Central memory CD8-positive, alpha-beta T cell (primary cell): ENCODE measurements around the gene CCDC40.

ENCODE experiments used
- ATAC-seq: fragments of 150-1000 bp; cut with Tn5 transposase; replicated peaks from 2 replicates; pipeline ENCODE4 v1.10.0; 2022; ENCODE audit warnings: mild to moderate bottlenecking, moderate FRiP score, moderate number of reproducible peaks; ENCODE audit not compliant: poor library complexity, severe bottlenecking; ENCODE audit errors: extremely low read depth
- DNase-seq, 2 donors: peaks; one replicate each; pipeline ENCODE4 v3.0.0; 2021; ENCODE audit warnings: low spot score in 2 of 2
- H3K27ac Mint-ChIP-seq: one replicate; pipeline ENCODE4 v1.8.0; 2022; ENCODE audit warnings: low read depth, mild to moderate bottlenecking, moderate library complexity, mixed read lengths
- H3K27me3 Mint-ChIP-seq: one replicate; pipeline ENCODE4 v1.8.0; 2022; ENCODE audit warnings: mixed read lengths
- H3K36me3 Mint-ChIP-seq: one replicate; pipeline ENCODE4 v1.8.0; 2022; ENCODE audit warnings: mild to moderate bottlenecking, moderate library complexity, mixed read lengths; ENCODE audit not compliant: insufficient read depth
- H3K4me1 Mint-ChIP-seq: one replicate; pipeline ENCODE4 v1.8.0; 2022; ENCODE audit warnings: mixed read lengths
- H3K4me3 Mint-ChIP-seq: one replicate; pipeline ENCODE4 v1.8.0; 2022; ENCODE audit warnings: mild to moderate bottlenecking, moderate library complexity, mixed read lengths
- H3K9me3 Mint-ChIP-seq: one replicate; pipeline ENCODE4 v1.8.0; 2022; ENCODE audit warnings: mixed read lengths

Gene CCDC40

DNA sequence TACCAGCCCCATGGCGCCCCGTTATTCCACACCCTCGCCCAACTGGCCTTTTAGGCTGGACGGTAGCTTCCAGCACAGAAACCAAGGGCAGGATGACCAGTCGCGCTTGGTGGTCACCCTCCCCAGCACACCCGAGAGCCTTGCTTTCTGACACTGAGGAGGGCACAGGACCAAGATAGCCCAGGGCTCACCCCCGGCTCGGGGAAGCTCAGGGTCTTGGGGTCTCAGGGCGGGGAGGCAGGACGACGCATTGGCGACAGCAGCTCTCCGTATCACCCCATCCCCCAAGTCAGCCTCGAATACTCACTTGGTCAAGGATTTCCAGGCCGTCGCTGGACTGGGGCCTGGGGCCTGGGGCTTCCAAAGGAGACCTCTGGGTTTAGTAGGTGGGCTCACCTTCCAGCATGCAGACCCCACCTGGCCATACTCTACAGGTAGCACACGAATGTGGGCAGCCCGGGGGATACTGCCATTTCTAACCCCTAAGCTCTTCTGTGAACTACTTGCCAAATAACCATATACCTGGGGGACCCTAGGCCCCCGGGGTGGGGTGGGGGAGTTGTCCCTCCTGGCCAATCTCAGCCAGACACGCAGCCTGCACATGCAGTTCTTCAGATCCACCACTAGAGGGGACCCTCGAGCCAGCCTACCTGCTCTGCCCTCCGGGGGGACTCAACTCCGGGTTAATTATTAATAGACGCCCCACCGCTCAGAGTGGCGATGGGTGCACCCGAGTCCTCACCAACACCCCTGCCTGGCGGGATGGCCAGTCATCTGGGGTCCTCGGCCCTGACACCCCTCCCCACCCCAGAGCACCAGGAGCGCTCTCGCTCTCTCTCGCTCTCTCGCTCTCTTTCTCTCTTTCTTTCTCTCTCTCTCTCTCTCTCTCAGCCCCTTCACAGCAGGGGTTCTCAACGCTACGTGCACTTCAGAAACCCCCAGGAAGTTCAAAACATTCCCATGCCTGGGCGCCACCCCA, 30.8 kb upstream of the CCDC40 start:
- H3K27me3 Mint-ChIP-seq: no peaks in the 10 kb centered on the region
- peak overlapping the region; percentile 38 for H3K4me3 Mint-ChIP-seq
- ATAC-seq (no peak), DNase-seq (peak; percentile 46 to 56)
- peaks cover 15% of the 10 kb centered on the region for H3K4me1 Mint-ChIP-seq
- no peak overlapping the region for H3K27ac Mint-ChIP-seq
- H3K9me3 Mint-ChIP-seq: no peaks in the 10 kb centered on the region
- H3K36me3 Mint-ChIP-seq: no peaks in the 10 kb centered on the region

DNA sequence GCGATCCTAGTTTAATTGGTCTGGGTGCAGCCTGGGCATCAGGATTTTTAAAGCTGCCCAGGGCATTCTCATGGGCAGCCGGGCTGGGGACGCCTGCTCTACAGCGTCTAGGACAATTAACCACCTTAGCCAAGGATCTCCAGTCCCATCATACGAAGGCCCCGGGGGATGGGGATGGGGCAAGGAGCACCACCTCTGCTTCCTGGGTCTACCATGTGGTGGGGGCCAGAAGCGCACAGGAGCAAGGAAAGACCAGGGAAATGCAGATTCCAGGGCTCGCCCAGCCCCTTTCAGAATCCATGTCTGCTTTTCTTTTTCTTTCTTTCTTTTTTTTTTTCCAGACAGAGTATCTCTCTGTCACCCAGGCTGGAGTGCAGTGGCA, 30.1 kb upstream of the CCDC40 start:
- Mint-ChIP-seq H3K4me3 (peak overlapping the region; percentile 38), H3K36me3 (no peaks in the 10 kb centered on the region), H3K9me3 (no peaks in the 10 kb centered on the region), H3K27ac (no peak overlapping the region), H3K4me1 (peaks cover 15% of the 10 kb centered on the region), H3K27me3 (no peaks in the 10 kb centered on the region)
- no peak for DNase-seq
- no peak for ATAC-seq

DNA sequence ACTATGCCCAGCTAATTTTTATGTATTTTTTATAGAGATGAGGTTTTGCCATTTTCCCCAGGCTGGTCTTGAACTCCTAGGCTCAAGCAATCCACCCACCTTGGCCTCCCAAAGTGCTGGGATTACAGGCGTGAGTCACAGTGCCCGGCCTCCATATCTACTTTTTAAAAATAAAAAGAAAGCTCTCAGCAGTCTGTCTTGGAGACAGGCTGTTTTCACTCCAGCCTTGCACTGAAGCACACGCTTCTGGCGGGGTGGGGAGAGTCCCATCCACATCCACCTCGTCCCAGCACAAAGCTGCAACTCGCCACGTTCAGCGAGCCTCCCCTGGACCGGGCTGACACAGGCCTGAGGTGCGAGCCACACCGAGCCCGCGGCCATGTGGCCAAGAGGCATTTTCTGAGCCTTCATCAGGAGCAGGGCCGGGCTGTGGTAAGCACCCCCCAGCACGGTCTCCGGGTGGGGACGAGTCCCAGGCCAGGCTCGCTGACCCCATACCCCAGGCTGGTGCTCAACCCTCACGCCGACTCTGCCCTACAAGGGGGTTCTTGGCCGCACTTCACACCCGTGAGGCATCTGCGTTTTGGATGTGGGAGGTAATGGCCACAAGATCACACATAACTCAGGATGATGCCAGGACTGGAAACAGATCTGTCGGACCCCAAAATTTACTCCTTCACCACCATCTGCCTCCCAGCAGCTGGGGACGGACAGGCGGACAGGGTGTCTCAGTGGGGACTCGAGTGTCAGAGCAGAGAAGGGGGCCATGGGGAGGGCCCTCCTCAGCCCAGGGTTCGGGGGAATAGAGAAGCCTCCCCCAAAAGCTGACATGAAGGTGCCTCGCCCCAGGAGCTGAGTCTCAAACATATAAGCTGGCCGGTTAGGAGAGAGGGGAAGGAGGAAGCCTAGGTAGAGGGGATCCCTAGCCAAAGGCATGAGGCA, 29.4 kb upstream of the CCDC40 start:
- no peak for DNase-seq
- no peak overlapping the region for H3K27ac Mint-ChIP-seq

DNA sequence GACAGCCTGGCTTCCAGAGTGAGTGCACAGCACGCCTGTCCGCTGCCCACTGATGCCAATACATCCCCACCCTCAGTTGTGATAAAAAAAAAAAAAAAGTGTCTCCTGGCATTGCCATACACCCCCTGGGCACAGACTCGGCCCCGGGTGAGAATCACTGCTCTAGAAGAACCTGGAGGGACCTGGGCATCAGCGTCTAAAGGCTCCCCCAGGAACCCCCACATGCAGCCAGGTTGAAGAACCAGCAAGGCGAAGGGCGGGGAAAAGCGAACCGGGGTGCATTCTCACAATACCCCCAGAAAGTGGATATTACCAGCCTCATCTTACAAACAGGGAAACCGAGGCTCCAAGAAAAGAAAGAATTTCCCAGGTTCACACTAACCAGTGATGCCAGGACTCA, 28.5 kb upstream of the CCDC40 start:
- Mint-ChIP-seq H3K9me3 (no peaks in the 10 kb centered on the region), H3K27me3 (no peaks in the 10 kb centered on the region), H3K27ac (no peak overlapping the region), H3K4me1 (peaks cover 15% of the 10 kb centered on the region), H3K4me3 (no peak overlapping the region), H3K36me3 (no peaks in the 10 kb centered on the region)
- DNase-seq (no peak), ATAC-seq (no peak)

More for the DNA sequence above, 29.4 kb upstream of the CCDC40 start:
- Mint-ChIP-seq H3K36me3 (no peaks in the 10 kb centered on the region), H3K4me3 (no peak overlapping the region), H3K4me1 (peaks cover 15% of the 10 kb centered on the region), H3K9me3 (no peaks in the 10 kb centered on the region), H3K27me3 (no peaks in the 10 kb centered on the region)
- ATAC-seq: no peak

DNA sequence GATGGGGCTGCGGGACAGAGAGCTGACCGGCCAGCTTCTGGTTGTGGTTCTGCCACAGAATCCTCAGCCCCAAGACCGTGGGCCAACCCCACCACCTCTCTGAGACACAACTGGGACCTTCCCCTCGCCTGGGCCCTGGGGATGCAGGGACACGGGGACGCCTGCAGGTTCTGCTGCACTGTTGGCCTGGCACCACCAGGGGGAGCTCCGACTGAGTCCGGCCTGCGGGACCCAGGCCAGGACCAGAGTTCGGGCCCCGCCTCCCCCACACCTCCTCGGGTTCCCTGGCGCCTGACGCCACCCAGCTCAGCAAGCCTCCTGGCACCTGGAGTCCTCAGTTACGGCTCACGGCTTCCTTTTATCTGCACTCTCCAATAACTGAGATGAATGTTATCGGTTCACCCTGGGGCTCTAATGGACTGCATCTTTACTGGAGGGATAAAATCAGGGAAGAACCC, 28.0 kb upstream of the CCDC40 start:
- no peak overlapping the region for H3K4me3 Mint-ChIP-seq

DNA sequence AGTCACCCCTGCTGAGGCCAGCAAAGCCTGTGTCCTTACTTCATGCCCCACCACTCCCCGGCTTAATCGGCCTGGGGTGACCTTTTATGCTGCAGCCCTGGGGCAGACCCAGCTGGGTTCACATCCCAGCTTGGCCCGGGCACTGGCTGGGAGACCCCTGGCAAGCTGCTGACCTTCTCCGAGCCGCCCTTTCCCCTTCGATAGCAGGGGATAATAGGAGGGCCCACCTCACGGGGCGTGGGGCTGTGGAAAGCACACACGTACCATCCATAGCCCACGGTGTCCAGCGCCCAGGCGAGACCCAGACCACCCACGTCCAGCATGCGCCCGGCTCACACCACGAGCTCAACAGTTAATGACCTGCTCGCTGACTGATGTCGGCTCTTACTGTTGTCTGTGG, 27.6 kb upstream of the CCDC40 start:
- no peaks in the 10 kb centered on the region for H3K27me3 Mint-ChIP-seq

More for the DNA sequence above, 28.0 kb upstream of the CCDC40 start:
- ATAC-seq (peak; percentile 56), DNase-seq (peak; percentile 49 to 67)
- H3K9me3 Mint-ChIP-seq: no peaks in the 10 kb centered on the region
- no peaks in the 10 kb centered on the region for H3K27me3 Mint-ChIP-seq
- H3K36me3 Mint-ChIP-seq: no peaks in the 10 kb centered on the region
- H3K27ac Mint-ChIP-seq: no peak overlapping the region
- H3K4me1 Mint-ChIP-seq: peaks cover 15% of the 10 kb centered on the region

DNA sequence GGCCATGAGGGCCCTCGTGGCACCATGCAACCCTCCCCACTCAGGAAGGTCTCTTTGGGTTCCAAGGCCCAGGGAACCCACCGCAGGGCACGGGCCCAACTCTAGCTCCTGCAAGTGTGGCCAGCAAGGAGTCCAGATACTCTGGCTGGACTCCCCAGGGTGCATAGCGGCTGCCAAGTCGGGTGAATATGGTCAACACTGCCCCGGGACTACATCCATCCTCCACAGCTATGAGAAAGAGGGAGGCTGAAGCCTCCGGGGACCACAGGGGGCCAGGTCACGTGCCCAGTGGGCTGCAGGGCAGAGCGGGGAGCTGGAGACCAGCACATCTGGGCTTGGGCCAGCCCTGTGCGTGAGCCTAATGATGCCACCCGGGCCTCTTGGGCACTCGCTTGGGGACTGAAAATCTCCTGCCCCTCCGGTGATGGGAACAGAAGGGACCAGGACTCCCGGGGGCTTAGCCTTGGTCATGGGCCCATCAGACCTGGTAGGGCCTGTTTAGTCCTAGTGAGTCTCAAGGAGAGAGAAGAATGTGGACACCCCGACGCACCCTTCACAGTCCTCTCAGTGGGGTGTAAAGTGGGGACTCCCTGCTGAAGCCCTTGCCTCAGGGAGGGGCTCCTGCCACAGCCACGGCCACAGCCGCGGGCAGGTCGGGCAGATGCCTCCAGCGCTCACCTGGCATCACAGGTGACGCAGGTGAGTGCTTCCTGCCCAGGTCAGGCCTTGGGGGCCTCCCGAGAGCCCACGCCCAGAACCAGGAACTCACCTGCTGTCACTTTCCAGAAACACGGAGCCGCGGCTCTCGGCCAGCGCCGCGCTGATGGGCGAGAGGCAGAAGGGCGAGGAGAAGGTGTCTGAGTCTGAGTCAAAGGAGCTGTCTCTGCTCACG, 26.8 kb upstream of the CCDC40 start:
- ATAC-seq (no peak), DNase-seq (no peak)
- H3K4me3 Mint-ChIP-seq: no peak overlapping the region
- no peaks in the 10 kb centered on the region for H3K27me3 Mint-ChIP-seq
- H3K36me3 Mint-ChIP-seq: no peaks in the 10 kb centered on the region
- no peak overlapping the region for H3K27ac Mint-ChIP-seq
- H3K9me3 Mint-ChIP-seq: no peaks in the 10 kb centered on the region
- peaks cover 15% of the 10 kb centered on the region for H3K4me1 Mint-ChIP-seq

More for the DNA sequence above, 27.6 kb upstream of the CCDC40 start:
- ATAC-seq (no peak), DNase-seq (no peak)
- Mint-ChIP-seq H3K36me3 (no peaks in the 10 kb centered on the region), H3K4me1 (peaks cover 15% of the 10 kb centered on the region), H3K4me3 (no peak overlapping the region), H3K27ac (no peak overlapping the region), H3K9me3 (no peaks in the 10 kb centered on the region)

DNA sequence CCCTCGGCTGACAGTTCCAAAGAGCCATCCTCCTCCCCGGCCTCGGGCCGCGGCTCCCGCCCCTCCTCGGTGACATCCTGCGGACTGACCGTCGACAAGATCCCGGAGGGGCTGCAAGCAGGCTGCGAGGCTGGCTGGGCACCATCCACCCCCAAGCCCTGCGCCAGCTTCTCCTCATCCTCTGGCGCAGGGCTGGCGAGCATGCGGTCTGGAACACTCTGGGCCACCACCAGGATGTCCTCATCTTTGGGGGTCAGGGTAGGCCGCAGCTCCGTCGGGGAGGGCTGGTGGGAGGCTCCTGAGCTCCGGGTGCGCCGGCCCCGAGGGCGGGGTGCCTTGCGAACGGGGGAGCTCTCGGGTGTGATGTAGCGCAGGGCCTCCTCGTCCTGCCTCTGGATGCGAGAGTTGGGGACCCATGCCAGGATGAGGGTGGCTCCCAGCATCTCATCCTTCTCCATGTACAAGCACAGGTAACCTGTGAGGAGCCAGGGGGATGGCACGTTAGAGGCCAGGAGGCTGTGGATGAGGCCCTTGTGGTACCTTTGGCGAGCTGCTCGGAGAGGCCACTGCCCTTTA, 26.1 kb upstream of the CCDC40 start:
- ATAC-seq: no peak
- Mint-ChIP-seq H3K27me3 (no peaks in the 10 kb centered on the region), H3K27ac (no peak overlapping the region), H3K36me3 (no peaks in the 10 kb centered on the region), H3K9me3 (no peaks in the 10 kb centered on the region), H3K4me3 (no peak overlapping the region), H3K4me1 (peaks cover 15% of the 10 kb centered on the region)
- DNase-seq: no peak

DNA sequence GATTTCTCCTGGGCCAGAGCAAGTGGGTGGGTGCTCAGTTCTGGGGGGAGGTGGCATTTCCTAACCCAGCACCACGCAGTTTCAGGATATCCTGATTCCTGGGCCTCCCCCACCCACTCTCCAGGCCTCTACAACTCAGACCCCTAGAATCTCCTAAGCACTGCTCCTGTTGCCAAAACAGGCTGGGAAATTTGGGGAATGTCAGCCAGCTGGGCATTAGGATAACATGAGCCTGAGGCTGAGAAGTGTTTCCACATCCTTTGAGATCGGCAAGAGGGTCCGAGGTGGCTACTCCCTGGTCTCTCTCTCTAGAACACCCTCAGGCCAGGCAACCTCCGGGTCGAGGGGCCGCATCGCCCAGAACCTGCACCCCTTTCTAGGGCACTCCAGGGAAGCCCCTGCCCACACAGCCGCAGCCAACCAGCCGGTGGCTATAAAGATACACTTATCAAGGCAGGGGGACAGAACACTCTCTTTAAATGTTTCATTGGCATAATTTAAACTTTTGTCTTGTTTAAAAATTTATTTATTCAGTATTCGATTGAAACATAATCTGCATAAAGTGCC, 24.4 kb upstream of the CCDC40 start:
- no peak overlapping the region for H3K4me3 Mint-ChIP-seq
- H3K4me1 Mint-ChIP-seq: peaks cover 6% of the 10 kb centered on the region
- no peaks in the 10 kb centered on the region for H3K9me3 Mint-ChIP-seq
- DNase-seq (no peak), ATAC-seq (no peak)
- no peak overlapping the region for H3K27ac Mint-ChIP-seq
- H3K27me3 Mint-ChIP-seq: no peaks in the 10 kb centered on the region
- H3K36me3 Mint-ChIP-seq: no peaks in the 10 kb centered on the region

DNA sequence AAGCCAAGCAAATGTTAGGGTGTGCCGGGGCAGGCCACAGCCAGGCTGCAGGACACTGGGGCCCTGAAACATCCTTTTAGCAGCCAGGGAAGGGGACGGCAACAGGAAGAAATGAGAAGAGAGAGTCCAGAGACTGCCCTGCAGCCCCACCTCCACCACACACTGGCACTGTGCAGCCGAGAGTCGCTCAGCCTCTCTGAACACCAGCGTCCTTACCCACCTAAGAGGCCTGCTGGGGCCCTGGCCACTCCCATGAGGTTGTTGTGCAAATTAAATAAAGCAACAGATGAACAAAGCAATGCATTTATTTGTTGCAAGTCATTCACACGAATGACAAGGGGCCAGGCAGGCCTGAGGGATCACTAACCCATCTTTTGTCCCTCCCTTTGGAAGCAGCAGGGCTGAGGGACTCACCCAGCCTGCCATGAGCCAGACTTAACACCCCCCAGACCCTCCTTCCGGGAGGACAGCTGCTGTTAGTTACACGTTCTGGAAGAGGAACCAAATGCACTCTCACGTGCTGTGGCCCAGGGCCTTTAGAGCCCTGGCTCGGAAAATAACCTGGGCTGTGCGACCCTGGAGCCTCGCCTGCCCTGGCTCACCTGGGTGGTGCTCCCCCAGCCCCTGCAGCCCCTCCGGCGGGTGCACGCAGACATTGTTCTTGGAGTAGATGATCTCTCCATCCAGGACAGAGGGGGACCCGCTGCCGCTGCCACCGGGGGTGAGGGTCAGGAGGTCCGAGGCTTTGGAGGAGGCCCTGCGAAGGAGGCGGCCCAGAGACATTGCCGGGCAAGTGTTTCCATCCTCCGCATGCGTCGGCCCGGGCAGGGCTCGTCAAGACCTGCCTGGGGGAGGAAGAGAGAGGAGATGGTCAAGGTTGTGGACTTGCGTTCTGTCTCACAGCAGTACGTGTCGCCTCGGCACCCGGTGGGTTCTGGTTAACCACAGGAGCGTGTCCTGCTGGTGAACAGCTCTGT, 23.4 kb upstream of the CCDC40 start:
- Mint-ChIP-seq H3K4me1 (peaks cover 6% of the 10 kb centered on the region), H3K36me3 (no peaks in the 10 kb centered on the region), H3K9me3 (no peaks in the 10 kb centered on the region), H3K4me3 (no peak overlapping the region), H3K27me3 (no peaks in the 10 kb centered on the region), H3K27ac (no peak overlapping the region)
- no peak for DNase-seq
- no peak for ATAC-seq
